Head of caudate nucleus (tissue), 42 donors: ENCODE data around the gene GARIN1A.

Experiments used
- DNase-seq, 42 donors: peaks; one replicate each; pipeline versions ENCODE4 v3.0.0 to v3.0.0-alpha.2; 2020 to 2021; ENCODE audit warnings: mixed read lengths in 7 of 42
- intact Hi-C: fragments of 100-400 bp; cut with DNase I; formaldehyde crosslinking; loops from one replicate; pipeline ENCODE4 v1.15.0; 2022

GARIN1A gene

GRCh38 chr7:128708235-128708634, 36.1 kb downstream of the GARIN1A start:
- peak in 7 of 42 donors; percentile 11 to 51 (median 18) for DNase-seq
- intact Hi-C loops = no loop called here

DNA sequence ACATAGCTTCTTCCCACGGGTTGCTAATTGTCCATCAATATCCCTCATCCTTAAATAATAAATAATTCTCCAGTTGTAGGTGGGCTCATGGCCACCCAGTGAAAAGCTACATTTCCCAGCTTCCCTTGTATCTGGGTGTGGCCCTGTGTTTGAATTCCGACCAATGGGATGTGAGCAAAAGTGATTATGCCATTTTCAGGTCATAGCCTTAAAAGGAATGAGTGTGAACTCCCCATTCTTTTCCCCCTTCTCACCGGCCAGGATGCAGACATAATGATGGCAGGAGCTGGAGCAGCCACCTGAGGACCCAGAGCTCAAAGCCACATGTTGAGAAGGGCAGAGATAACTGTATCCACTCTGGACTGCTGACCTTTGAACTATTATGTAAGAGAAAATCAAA, 36.7 kb downstream of the GARIN1A start:
- DNase-seq = no peak
- intact Hi-C loops = no loop called here

DNA sequence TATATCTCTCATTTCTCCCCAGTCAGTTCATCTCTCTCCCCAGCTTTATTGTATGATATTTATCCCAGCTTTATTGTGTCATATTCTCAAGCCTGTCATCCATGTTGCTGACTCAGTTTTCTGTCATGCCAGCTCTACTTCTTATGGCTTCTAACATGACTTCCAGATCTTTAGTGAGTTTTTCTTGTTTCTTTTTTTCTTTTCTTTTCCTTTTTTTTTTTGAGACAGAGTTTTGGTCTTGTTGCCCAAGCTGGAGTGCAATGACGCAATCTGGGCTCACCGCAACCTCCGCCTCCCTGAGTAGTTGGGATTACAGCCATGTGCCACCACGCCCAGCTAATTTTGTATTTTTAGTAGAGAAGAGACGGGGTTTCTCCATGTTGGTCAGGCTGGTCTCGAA, 38.4 kb downstream of the GARIN1A start:
- no peak for DNase-seq

GRCh38 chr7:128713794-128714193, 41.7 kb downstream of the GARIN1A start:
- intact Hi-C loops = no loop called here
- DNase-seq = no peak

More for the DNA sequence above, 38.4 kb downstream of the GARIN1A start:
- intact Hi-C loops = no loop called here

DNA sequence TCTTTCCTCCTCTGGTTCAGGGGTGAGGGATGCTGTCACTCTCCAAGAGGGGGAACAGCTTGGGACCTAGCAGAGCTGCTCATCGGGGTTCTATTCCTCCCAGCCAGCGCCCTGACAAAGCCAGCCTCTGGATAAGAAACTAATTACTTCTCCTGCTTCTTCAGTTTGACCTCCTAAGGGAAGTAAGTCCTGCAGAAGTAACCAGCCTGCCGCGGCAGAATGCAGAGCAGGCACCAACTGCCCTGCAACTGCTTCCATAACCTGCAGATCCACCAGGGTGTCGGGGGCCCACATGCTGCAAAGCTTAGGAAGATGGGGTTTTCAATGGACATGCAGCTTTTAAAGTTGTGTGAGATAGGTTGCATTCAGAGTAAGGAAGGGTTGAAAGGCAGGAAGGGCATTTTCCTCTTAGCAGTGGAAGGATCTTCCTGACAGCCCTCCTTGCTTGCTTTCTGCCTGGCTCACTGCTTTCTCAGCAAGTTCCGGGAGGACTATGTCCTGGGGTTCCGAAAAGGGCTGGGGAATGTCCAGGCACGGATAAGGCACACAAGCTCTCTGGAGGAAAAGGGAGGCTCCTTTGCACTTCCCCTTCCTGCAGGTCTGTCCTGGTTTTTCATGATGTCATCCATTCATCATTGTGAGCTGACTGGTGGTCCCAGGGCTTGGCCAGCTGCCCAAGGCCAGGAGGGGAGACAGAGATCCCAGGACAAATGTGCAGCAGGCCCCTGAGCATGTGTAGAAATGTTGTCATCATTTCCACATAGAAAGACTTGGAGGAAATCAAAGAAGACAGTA, 42.8 kb downstream of the GARIN1A start:
- intact Hi-C loops = no loop called here
- DNase-seq = no peak

GRCh38 chr7:128718967-128719642, 47.0 kb downstream of the GARIN1A start:
- no peak for DNase-seq
- intact Hi-C loops = no loop called here

DNA sequence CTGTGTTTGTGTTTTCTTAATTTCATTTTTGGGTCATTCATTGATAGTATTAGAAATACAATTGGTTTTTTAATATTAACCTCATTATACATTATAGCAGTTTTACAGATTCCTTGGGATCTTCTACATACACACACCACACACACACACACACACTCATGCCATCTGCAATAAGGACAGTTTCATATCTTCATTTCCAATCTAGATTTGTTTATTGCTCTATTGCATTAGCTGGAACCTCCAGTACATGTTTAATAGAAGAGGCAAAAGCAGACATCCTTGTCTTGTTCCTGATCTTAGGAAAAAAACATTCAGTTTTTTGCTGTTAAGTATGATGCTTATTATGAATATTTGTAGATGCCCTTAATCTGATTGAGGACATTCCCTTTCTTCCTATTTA, 49.3 kb downstream of the GARIN1A start:
- intact Hi-C loops = no loop called here
- DNase-seq = no peak
